Fibroblast of the conjunctiva (primary cell): ENCODE results near the gene SH3BGR.
A peak's percentile ranks its signal among the peaks of the same experiment; 100 is the strongest.
"Not testable (repeated sequence)": the region's sequence is repeated elsewhere in the genome, so short reads cannot be mapped to it uniquely, and the experiment has no call there.

Experiments
- DNase-seq: peaks from one replicate; pipeline ENCODE4 v3.0.0-alpha.2; 2010; ENCODE audit warnings: low read depth

The SH3BGR gene

GRCh38 chr21:39515684-39516472 is 64.1 kb downstream of the SH3BGR start:
- DNase-seq, result no peak

GRCh38 chr21:39518055-39518846 is 66.5 kb downstream of the SH3BGR start:
- DNase-seq, result peak; percentile 22

GRCh38 chr21:39518847-39519210 is 67.1 kb downstream of the SH3BGR start:
- no peak for DNase-seq

GRCh38 chr21:39519835-39520234 is 68.1 kb downstream of the SH3BGR start:
- DNase-seq, result no peak

GRCh38 chr21:39523399-39523798 is 71.6 kb downstream of the SH3BGR start:
- no peak for DNase-seq

- DNase-seq, result no peak
These were observed 72.1 kb downstream of the SH3BGR start for GRCh38 chr21:39523915-39524314.

GRCh38 chr21:39525129-39525528 is 73.4 kb downstream of the SH3BGR start:
- no peak for DNase-seq

- DNase-seq, result no peak
These were observed 73.8 kb downstream of the SH3BGR start for GRCh38 chr21:39525601-39526000.

- DNase-seq, result no peak
These were observed 75.4 kb downstream of the SH3BGR start for GRCh38 chr21:39527067-39527595.

GRCh38 chr21:39527664-39528381 is 76.1 kb downstream of the SH3BGR start:
- no peak for DNase-seq

- DNase-seq, result no peak
These were observed 77.3 kb downstream of the SH3BGR start for GRCh38 chr21:39529026-39529425.

GRCh38 chr21:39531064-39531463 is 79.3 kb downstream of the SH3BGR start:
- DNase-seq, result no peak

- no peak for DNase-seq
These were observed 80.1 kb downstream of the SH3BGR start for GRCh38 chr21:39531840-39532239.

GRCh38 chr21:39533545-39534380 is 82.0 kb downstream of the SH3BGR start:
- DNase-seq, result no peak

- DNase-seq, result no peak
These were observed 84.1 kb downstream of the SH3BGR start for GRCh38 chr21:39535646-39536437.

GRCh38 chr21:39536835-39537234 is 85.1 kb downstream of the SH3BGR start:
- no peak for DNase-seq

- DNase-seq, result no peak
These were observed 85.8 kb downstream of the SH3BGR start for GRCh38 chr21:39537571-39537970.

GRCh38 chr21:39538453-39539042 is 86.8 kb downstream of the SH3BGR start:
- DNase-seq, result no peak

GRCh38 chr21:39540367-39540766 is 88.6 kb downstream of the SH3BGR start:
- DNase-seq, result not testable (repeated sequence)

- DNase-seq, result no peak
These were observed 91.0 kb downstream of the SH3BGR start for GRCh38 chr21:39542736-39543135.
